ENCODE data around the gene CSF3R.

DNA sequence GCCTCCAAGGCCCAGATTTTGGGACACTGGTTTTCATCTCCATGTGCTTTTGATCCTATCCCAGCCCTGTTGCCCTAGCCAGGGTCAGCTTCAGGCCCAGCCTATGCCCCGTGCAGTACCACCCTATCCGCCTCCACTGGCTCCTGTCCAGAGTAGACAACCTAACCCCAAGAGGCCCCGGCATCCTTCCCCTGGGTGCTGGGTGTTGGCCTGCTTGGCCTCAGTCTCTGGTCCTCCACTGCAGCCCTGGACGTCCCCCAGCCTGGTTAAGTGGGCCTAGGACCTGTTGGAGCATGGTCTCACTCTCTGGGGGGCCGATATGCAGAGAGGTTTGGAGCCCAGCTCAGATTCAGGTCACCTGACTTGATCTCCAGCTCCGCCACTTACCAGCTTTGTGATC is 1.6 kb downstream of the CSF3R start:
- TF ChIP-seq, protein P1, sequence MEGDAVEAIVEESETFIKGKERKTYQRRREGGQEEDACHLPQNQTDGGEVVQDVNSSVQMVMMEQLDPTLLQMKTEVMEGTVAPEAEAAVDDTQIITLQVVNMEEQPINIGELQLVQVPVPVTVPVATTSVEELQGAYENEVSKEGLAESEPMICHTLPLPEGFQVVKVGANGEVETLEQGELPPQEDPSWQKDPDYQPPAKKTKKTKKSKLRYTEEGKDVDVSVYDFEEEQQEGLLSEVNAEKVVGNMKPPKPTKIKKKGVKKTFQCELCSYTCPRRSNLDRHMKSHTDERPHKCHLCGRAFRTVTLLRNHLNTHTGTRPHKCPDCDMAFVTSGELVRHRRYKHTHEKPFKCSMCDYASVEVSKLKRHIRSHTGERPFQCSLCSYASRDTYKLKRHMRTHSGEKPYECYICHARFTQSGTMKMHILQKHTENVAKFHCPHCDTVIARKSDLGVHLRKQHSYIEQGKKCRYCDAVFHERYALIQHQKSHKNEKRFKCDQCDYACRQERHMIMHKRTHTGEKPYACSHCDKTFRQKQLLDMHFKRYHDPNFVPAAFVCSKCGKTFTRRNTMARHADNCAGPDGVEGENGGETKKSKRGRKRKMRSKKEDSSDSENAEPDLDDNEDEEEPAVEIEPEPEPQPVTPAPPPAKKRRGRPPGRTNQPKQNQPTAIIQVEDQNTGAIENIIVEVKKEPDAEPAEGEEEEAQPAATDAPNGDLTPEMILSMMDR (IDR thresholded peaks at IDR 0.05; ENCODE audit: poor library complexity): no peak
- TF ChIP-seq EZH2phosphoT487 (IDR thresholded peaks at IDR 0.05; ENCODE audit: low read depth, severe bottlenecking, unreplicated experiment): no peak

Measured in hepatocyte (in vitro differentiated cells).